GM03348 (cell line): ENCODE measurements around the gene AP2B1.
"Not testable (repeated sequence)": the region's sequence is repeated elsewhere in the genome, so short reads cannot be mapped to it uniquely, and the experiment has no call there.

ENCODE experiments used
- DNase-seq: peaks from one replicate; pipeline ENCODE4 v3.0.0; 2012; ENCODE audit warnings: low spot score

The AP2B1 gene

GRCh38 chr17:35587074-35587961 lies at the start of gene AP2B1:
TSS of gene AP2B1 (plus strand) at chr17:35587322. CDS start at chr17:35594031, 6,709 bp downstream.
- DNase-seq: peak; percentile 88

GRCh38 chr17:35537601-35538141 lies 49.5 kb upstream of the AP2B1 start, which contains the start of gene SLFN12L:
TSS of gene SLFN12L (minus strand) at chr17:35537678. CDS start at chr17:35522364, 15,314 bp downstream.
- DNase-seq: no peak

GRCh38 chr17:35539659-35540026 lies 47.5 kb upstream of the AP2B1 start:
- DNase-seq: no peak

- DNase-seq: peak; percentile 18
These were observed 46.3 kb upstream of the AP2B1 start for GRCh38 chr17:35540589-35541404.

- DNase-seq: no peak
These were observed 45.7 kb upstream of the AP2B1 start for GRCh38 chr17:35541434-35541833.

- no peak for DNase-seq
These were observed 44.1 kb upstream of the AP2B1 start for GRCh38 chr17:35542990-35543389.

GRCh38 chr17:35543856-35544255 lies 43.3 kb upstream of the AP2B1 start:
- DNase-seq: no peak

GRCh38 chr17:35545150-35545549 lies 42.0 kb upstream of the AP2B1 start:
- no peak for DNase-seq

- no peak for DNase-seq
These were observed 40.6 kb upstream of the AP2B1 start for GRCh38 chr17:35546487-35546886.

- DNase-seq: no peak
These were observed 38.8 kb upstream of the AP2B1 start for GRCh38 chr17:35548208-35548810.

GRCh38 chr17:35548978-35549377 lies 38.1 kb upstream of the AP2B1 start:
- DNase-seq: no peak

GRCh38 chr17:35553310-35553709 lies 33.8 kb upstream of the AP2B1 start:
- DNase-seq: no peak

GRCh38 chr17:35554668-35555067 lies 32.5 kb upstream of the AP2B1 start:
- no peak for DNase-seq

GRCh38 chr17:35555691-35556090 lies 31.4 kb upstream of the AP2B1 start:
- DNase-seq: no peak

GRCh38 chr17:35557353-35557752 lies 29.8 kb upstream of the AP2B1 start:
- no peak for DNase-seq

- DNase-seq: no peak
These were observed 27.5 kb upstream of the AP2B1 start for GRCh38 chr17:35559495-35560210.

GRCh38 chr17:35560703-35561102 lies 26.4 kb upstream of the AP2B1 start, which contains the start of gene SLFN14:
TSS of gene SLFN14 (minus strand) at chr17:35560819. CDS start at chr17:35558062, 2,757 bp downstream.
- DNase-seq: no peak

GRCh38 chr17:35563181-35563580 lies 23.9 kb upstream of the AP2B1 start:
- not testable (repeated sequence) for DNase-seq

- DNase-seq: no peak
These were observed 20.2 kb upstream of the AP2B1 start for GRCh38 chr17:35566968-35567367.

GRCh38 chr17:35568561-35568960 lies 18.6 kb upstream of the AP2B1 start:
- DNase-seq: peak; percentile 33

- no peak for DNase-seq
These were observed 17.7 kb upstream of the AP2B1 start for GRCh38 chr17:35569405-35569804.
